GM19467 (cell line): ENCODE data around the gene EEF1AKMT3.

Experiments
- ATAC-seq: cut with Tn5 transposase; IDR thresholded peaks from one replicate; pipeline ENCODE4 v1.9.1; 2021; ENCODE audit warnings: mild to moderate bottlenecking, moderate library complexity; ENCODE audit not compliant: unreplicated experiment

EEF1AKMT3 gene

GRCh38 chr12:57772429-57773322 lies at the start of gene EEF1AKMT3:
EEF1AKMT3 (plus strand) TSS chr12:57772614; CDS start chr12:57772725, 111 bp downstream.
- no peak for ATAC-seq

GRCh38 chr12:57722716-57723629 lies 49.4 kb upstream of the EEF1AKMT3 start:
- no peak for ATAC-seq

- ATAC-seq = no peak
Observed at GRCh38 chr12:57723630-57723962, 48.8 kb upstream of the EEF1AKMT3 start.

- no peak for ATAC-seq
Observed at GRCh38 chr12:57724003-57724935, 48.1 kb upstream of the EEF1AKMT3 start.

- ATAC-seq = no peak
Observed at GRCh38 chr12:57724936-57725740, 47.3 kb upstream of the EEF1AKMT3 start.

GRCh38 chr12:57725851-57726150 lies 46.6 kb upstream of the EEF1AKMT3 start:
- ATAC-seq = no peak

GRCh38 chr12:57726151-57726883 lies 46.1 kb upstream of the EEF1AKMT3 start:
- ATAC-seq = no peak

GRCh38 chr12:57726884-57727757 lies 45.3 kb upstream of the EEF1AKMT3 start:
- ATAC-seq = no peak

- ATAC-seq = no peak
Observed at GRCh38 chr12:57727758-57728395, 44.5 kb upstream of the EEF1AKMT3 start.

- ATAC-seq = no peak
Observed at GRCh38 chr12:57729321-57729844, 43.0 kb upstream of the EEF1AKMT3 start.

- ATAC-seq = no peak
Observed at GRCh38 chr12:57730336-57731067, 41.9 kb upstream of the EEF1AKMT3 start.

GRCh38 chr12:57731411-57732080 lies 40.9 kb upstream of the EEF1AKMT3 start:
- ATAC-seq = no peak

GRCh38 chr12:57732270-57732669 lies 40.1 kb upstream of the EEF1AKMT3 start:
- ATAC-seq = no peak

GRCh38 chr12:57732726-57733593 lies 39.5 kb upstream of the EEF1AKMT3 start:
- no peak for ATAC-seq

GRCh38 chr12:57733928-57734327 lies 38.5 kb upstream of the EEF1AKMT3 start:
- ATAC-seq = no peak
